HEK293T (cell line): Measurements from ENCODE around the gene USP37.
A peak's percentile ranks its signal among the peaks of the same experiment; 100 is the strongest.

Experiments used
- CTCF ChIA-PET: fragments of 350-600 bp; formaldehyde crosslinking; extraction: SDS; loops from one replicate; lab custom pipeline; 2021; ENCODE audit warnings: antibody characterized with exemption, inconsistent platforms; lab: Yijun Ruan, JAX
- POLR2A ChIA-PET: fragments of 350-600 bp; formaldehyde crosslinking; extraction: SDS; loops from one replicate; lab custom pipeline; 2020; ENCODE audit warnings: antibody characterized with exemption, inconsistent platforms; lab: Yijun Ruan, JAX
- DNase-seq: peaks from one replicate; pipeline ENCODE4 v3.0.0; 2012; ENCODE audit warnings: mixed read lengths; ENCODE audit errors: extremely low spot score
- ARNT ChIP-seq: fragments of 450-650 bp; IDR thresholded peaks from 2 replicates; pipeline ENCODE4 v1.6.1; 2017; ENCODE audit warnings: mild to moderate bottlenecking
- BHLHE40 ChIP-seq: fragments of 450-650 bp; IDR thresholded peaks from 2 replicates; pipeline ENCODE4 v1.6.1; 2016; ENCODE audit warnings: mild to moderate bottlenecking, moderate library complexity, borderline replicate concordance
- CTBP1 ChIP-seq: fragments of 450-650 bp; IDR thresholded peaks from 2 replicates; pipeline ENCODE4 v1.6.1; 2016; ENCODE audit warnings: borderline replicate concordance
- ELF4 ChIP-seq: fragments of 450-650 bp; IDR thresholded peaks from 2 replicates; pipeline ENCODE4 v1.6.1; 2017; ENCODE audit warnings: antibody characterized with exemption
- FOXA1 ChIP-seq: fragments of 450-650 bp; IDR thresholded peaks from 2 replicates; pipeline ENCODE4 v1.6.1; 2016; ENCODE audit warnings: mild to moderate bottlenecking
- FOXK2 ChIP-seq: fragments of 450-650 bp; IDR thresholded peaks from 2 replicates; pipeline ENCODE4 v1.6.1; 2016; ENCODE audit warnings: mild to moderate bottlenecking
- FOXM1 ChIP-seq: fragments of 450-650 bp; IDR thresholded peaks from 2 replicates; pipeline ENCODE4 v1.6.1; 2017; ENCODE audit warnings: mild to moderate bottlenecking, borderline replicate concordance
- HDGF ChIP-seq: fragments of 450-650 bp; IDR thresholded peaks from 2 replicates; pipeline ENCODE4 v1.6.1; 2017; ENCODE audit warnings: antibody characterized with exemption, borderline replicate concordance
- L3MBTL2 ChIP-seq: fragments of 450-650 bp; conservative IDR thresholded peaks from 2 replicates; pipeline ENCODE4 v1.6.1; 2016; ENCODE audit warnings: mild to moderate bottlenecking
- LEF1 ChIP-seq: fragments of 450-650 bp; IDR thresholded peaks from 2 replicates; pipeline ENCODE4 v1.6.1; 2017; ENCODE audit warnings: mild to moderate bottlenecking, borderline replicate concordance
- NFRKB ChIP-seq: fragments of 450-650 bp; IDR thresholded peaks from 2 replicates; pipeline ENCODE4 v1.6.1; 2016; ENCODE audit warnings: mild to moderate bottlenecking, moderate library complexity
- PKNOX1 ChIP-seq: fragments of 450-650 bp; IDR thresholded peaks from 2 replicates; pipeline ENCODE4 v1.6.1; 2016
- SP1 ChIP-seq: fragments of 450-650 bp; IDR thresholded peaks from 2 replicates; pipeline ENCODE4 v1.6.1; 2017
- SUZ12 ChIP-seq: fragments of 450-650 bp; IDR thresholded peaks from 2 replicates; pipeline ENCODE4 v1.6.1; 2016; ENCODE audit warnings: mild to moderate bottlenecking
- TARDBP ChIP-seq: fragments of 450-650 bp; IDR thresholded peaks from 2 replicates; pipeline ENCODE4 v1.6.1; 2016
- ZNF384 ChIP-seq: fragments of 450-650 bp; IDR thresholded peaks from 2 replicates; pipeline ENCODE4 v1.6.1; 2016

Gene USP37

GRCh38 chr2:218568190-218569037 lies at the start of gene USP37, which contains the start of gene CNOT9:
USP37 (minus strand) TSS chr2:218568351; CDS start chr2:218558653, 9,698 bp downstream.
CNOT9 (plus strand) TSS chr2:218568839; CDS start chr2:218568955, 116 bp downstream.
- POLR2A ChIA-PET: interaction anchor here (0.5 to 0.9 kb wide), 3 partner anchors 10 to 151 kb away, joined by 3 to 7 read pairs (median 3); no protein-coding TSS in a partner anchor
- peak; percentile 97 for DNase-seq
- CTCF ChIA-PET: no interaction called here
- peak; percentile 87 for TF ChIP-seq ARNT
- peak; percentile 82 for TF ChIP-seq PKNOX1
- TF ChIP-seq L3MBTL2: peak; percentile 100
- TF ChIP-seq ELF4: no peak

- POLR2A ChIA-PET: interaction anchor here (1.6 kb wide), 1 partner anchor 8 kb away, joined by 5 read pairs; the partner anchor contains the start of gene PLCD4
- CTCF ChIA-PET: no interaction called here
- no peak for DNase-seq
- TF ChIP-seq ARNT: no peak
- no peak for TF ChIP-seq TARDBP
- TF ChIP-seq PKNOX1: no peak
- no peak for TF ChIP-seq SUZ12
- TF ChIP-seq ELF4: no peak
- TF ChIP-seq FOXK2: no peak
- TF ChIP-seq CTBP1: no peak
- no peak for TF ChIP-seq L3MBTL2
- TF ChIP-seq LEF1: no peak
- no peak for TF ChIP-seq HDGF
- TF ChIP-seq FOXM1: no peak
- TF ChIP-seq ZNF384: no peak
- TF ChIP-seq NFRKB: no peak
- TF ChIP-seq FOXA1: no peak
- TF ChIP-seq SP1: no peak
- TF ChIP-seq BHLHE40: no peak
Measured at GRCh38 chr2:218615868-218616315, 47.7 kb upstream of the USP37 start.

GRCh38 chr2:218607436-218608115 lies 39.4 kb upstream of the USP37 start, which contains the start of gene PLCD4:
PLCD4 (plus strand) TSS chr2:218607899; CDS start chr2:218615740, 7,841 bp downstream.
- ChIA-PET CTCF (interaction anchor here (0.8 to 1.1 kb wide), 2 partner anchors 15 to 80 kb away, joined by 3 read pairs; no protein-coding TSS in a partner anchor), POLR2A (interaction anchor here (0.8 to 1.5 kb wide), 4 partner anchors 9 to 64 kb away, joined by 3 to 5 read pairs (median 3); partner anchors contain the start of genes RNF25 and STK36)
- no peak for DNase-seq

GRCh38 chr2:218605432-218605831 lies 37.3 kb upstream of the USP37 start:
- POLR2A ChIA-PET: no interaction called here
- no peak for DNase-seq
- CTCF ChIA-PET: no interaction called here
- no peak for TF ChIP-seq FOXM1
- no peak for TF ChIP-seq TARDBP
- TF ChIP-seq SUZ12: no peak
- no peak for TF ChIP-seq NFRKB
- no peak for TF ChIP-seq ZNF384
- TF ChIP-seq LEF1: no peak
- no peak for TF ChIP-seq L3MBTL2
- no peak for TF ChIP-seq HDGF
- TF ChIP-seq FOXK2: no peak
- TF ChIP-seq BHLHE40: no peak
- no peak for TF ChIP-seq ELF4
- no peak for TF ChIP-seq FOXA1
- no peak for TF ChIP-seq SP1
- TF ChIP-seq PKNOX1: no peak
- no peak for TF ChIP-seq ARNT

More at GRCh38 chr2:218607436-218608115, 39.4 kb upstream of the USP37 start, which contains the start of gene PLCD4:
- TF ChIP-seq HDGF: no peak
- TF ChIP-seq L3MBTL2: no peak
- no peak for TF ChIP-seq SUZ12

- POLR2A ChIA-PET: no interaction called here
- CTCF ChIA-PET: no interaction called here
- TF ChIP-seq LEF1 (no peak), FOXK2 (no peak), TARDBP (no peak), NFRKB (no peak), BHLHE40 (no peak)
- DNase-seq: no peak
Measured at GRCh38 chr2:218585541-218585940, 17.4 kb upstream of the USP37 start.
